ENCODE data around the gene FALEC.

FALEC gene

DNA sequence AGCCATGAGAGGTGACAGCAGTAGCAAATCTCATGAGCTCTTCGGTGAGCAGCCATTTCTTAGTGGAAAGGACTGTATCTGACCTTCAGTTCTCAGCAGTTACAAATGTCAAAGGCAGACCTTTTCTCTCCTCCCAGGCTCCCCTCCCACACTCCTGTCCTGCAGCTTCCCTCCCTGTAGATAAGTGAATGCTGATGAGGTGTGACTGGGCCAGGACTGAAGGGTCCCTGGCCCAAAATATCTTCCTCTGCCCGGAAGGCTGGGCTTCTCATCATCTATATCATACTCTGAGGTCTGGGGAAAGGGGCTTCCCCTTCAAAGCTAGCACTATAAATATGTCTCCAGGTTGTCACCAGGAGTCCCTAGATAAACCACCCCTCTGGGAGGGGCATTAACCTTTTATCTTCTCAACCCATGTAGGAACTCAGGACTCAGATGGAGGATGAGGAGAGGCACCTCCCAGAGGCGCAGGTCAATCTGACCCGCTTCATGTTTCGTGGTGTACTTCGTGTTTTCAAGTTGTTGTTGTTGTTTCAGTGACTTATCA lies 30.0 kb downstream of the FALEC start:
- H3K4me1 ChIP-seq: peaks cover 9% of the 10 kb centered on the region
- DNase-seq (ENCODE audit: low spot score in 2 of 2): no peak
- no peak overlapping the region for H3K4me3 ChIP-seq
- no peaks in the 10 kb centered on the region for H3K36me3 ChIP-seq (replicated peaks)
- H3K9me3 ChIP-seq: no peaks in the 10 kb centered on the region
- in situ Hi-C loops (cut with MboI; ENCODE audit: low sequenced_read_pairs): no loop called here
- no peaks in the 10 kb centered on the region for H3K27me3 ChIP-seq (ENCODE audit: low read depth)

DNA sequence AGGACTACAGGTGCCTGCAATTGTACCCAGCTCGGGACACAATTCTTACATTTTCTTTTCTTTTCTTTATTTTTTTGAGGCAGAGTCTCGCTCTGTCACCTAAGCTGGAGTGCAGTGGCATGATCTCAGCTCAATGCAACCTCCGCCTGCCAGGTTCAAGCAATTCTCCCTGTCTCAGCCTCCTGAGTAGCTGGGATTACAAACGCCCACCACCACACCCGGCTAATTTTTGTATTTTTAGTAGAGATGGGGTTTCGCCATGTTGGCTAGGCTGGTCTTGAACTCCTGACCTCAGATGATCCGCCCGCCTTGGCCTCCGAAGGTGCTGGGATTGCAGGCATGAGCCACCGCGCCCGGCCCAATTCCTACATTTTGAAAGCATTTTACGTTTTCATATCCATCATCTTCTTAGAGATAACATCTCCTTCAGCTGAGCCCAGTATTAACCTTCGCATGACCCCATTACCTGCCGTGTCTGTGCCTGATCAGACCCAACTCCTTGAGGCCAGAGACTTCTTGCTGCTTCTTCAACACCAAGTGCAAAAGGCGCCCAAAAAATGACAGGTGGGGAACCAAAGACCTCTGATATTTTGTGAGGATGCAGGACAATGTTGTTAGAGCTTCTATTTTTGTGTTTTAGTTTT lies 30.9 kb downstream of the FALEC start:
- no peaks in the 10 kb centered on the region for H3K9me3 ChIP-seq
- H3K27me3 ChIP-seq (ENCODE audit: low read depth): no peaks in the 10 kb centered on the region
- H3K4me3 ChIP-seq: no peak overlapping the region
- no peaks in the 10 kb centered on the region for H3K36me3 ChIP-seq (replicated peaks)
- DNase-seq (ENCODE audit: low spot score in 2 of 2): no peak
- H3K4me1 ChIP-seq: peaks cover 9% of the 10 kb centered on the region
- in situ Hi-C loops (cut with MboI; ENCODE audit: low sequenced_read_pairs): no loop called here

DNA sequence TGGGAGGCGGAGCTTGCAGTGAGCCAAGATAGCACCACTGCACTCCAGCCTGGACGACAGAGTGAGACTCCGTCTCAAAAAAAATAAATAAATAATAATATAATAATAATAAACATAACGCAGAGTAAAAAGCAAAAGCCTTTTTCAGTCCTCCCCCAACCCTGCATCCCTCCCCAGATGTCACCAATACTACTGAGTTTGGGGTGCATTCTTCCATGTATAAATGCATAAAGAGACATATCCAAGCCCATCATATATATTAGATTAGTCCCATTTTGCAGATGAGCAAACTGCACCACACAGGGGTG lies 32.7 kb downstream of the FALEC start:
- peaks cover 9% of the 10 kb centered on the region for H3K4me1 ChIP-seq
- H3K9me3 ChIP-seq: no peaks in the 10 kb centered on the region
- no peaks in the 10 kb centered on the region for H3K27me3 ChIP-seq (ENCODE audit: low read depth)
- H3K36me3 ChIP-seq (replicated peaks): no peaks in the 10 kb centered on the region
- DNase-seq (ENCODE audit: low spot score in 2 of 2): no peak
- peak overlapping the region; percentile 39 for H3K4me3 ChIP-seq
- in situ Hi-C loops (cut with MboI; ENCODE audit: low sequenced_read_pairs): no loop called here

DNA sequence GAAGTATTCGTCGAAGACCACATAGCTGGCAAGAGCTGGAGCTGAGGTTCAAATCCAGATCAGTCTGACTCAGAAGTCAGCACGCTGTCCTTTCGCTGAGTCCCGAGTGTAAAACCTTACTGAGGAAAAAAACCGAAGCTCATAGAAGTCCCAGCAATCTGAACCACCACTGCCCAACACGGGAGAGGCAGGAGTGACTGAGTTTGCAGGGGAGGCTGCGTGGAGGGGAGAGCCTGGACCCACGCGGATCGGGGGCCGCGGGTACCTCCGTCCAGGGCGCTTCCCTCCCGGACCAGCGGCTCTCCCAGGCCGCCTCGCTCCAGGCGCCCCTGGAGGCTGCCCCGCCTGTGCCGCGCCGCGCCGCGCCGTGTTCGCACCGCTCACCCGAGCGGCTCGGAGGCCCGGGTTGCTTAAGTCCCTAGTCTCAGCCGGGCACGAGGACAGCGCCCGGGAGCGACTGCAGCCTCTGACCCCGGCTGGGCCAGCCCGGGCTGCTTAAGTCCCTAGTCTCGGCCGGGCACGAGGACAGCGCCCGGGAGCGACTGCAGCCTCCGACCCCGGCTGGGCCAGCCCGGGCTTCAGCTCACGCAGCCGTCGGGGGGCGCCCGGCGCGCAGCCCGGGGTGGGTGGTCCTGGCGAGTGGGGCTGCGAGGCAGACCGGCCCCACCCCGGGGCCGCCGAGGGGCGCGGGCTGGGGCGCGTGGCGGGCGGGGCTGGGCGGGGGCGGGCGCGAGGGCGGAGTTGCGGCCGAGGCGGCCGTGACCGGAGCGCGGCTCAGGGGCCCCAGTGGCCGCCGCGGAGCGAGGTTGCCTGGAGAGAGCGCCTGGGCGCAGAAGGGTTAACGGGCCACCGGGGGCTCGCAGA lies 33.3 kb downstream of the FALEC start, which contains the start of gene ADAMTSL4:
TSS of gene ADAMTSL4 (plus strand) at position 777 of the 864 bp plus-strand sequence. CDS start 2,881 bp downstream, outside the sequence.
- in situ Hi-C loops (cut with MboI; ENCODE audit: low sequenced_read_pairs): no loop called here

DNA sequence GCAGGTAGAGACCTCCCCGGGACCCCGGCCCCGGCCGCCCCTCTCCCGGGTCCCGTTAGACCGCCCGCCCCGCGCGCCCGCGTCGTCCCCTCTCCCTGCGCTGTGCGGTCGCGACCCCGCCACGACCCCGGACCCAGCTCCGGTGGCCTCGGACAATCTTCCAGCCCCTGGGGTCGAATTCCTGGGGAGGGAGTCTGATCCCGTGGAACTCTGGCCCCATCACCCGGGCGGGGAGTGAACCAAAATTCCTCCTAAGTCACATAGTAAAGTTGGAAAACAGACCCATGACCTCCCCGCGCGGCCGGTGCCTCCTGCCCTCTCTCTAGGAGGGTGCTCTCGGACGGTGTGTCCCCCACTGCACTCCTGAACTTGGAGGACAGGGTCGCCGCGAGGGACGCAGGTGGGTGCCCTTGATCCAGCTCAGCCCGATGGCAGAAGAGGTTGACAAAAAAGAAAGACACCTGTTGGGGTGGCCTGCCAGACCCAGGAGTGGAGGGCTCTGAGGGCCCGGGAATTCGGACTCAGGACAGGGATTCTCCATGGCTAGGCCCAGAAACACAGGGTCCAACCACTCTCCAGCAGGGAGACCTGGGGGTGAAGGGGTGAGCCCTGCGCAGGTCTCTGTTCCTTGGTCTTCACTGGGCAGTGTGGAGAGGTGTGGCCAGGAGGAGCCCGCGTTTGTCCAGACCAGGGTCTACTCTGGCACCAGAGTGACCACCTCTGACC lies 34.1 kb downstream of the FALEC start:
- in situ Hi-C loops (cut with MboI; ENCODE audit: low sequenced_read_pairs): no loop called here
- Histone ChIP-seq H3K27me3 (ENCODE audit: low read depth) (no peaks in the 10 kb centered on the region), H3K9me3 (no peaks in the 10 kb centered on the region), H3K4me1 (peaks cover 6% of the 10 kb centered on the region), H3K4me3 (peak overlapping the region; percentile 39), H3K36me3 (replicated peaks) (no peaks in the 10 kb centered on the region)
- DNase-seq (ENCODE audit: low spot score in 2 of 2): peak in 1 of 2 experiments; percentile 35

More for the DNA sequence above, 33.3 kb downstream of the FALEC start, which contains the start of gene ADAMTSL4:
- peaks cover 9% of the 10 kb centered on the region for H3K4me1 ChIP-seq
- no peaks in the 10 kb centered on the region for H3K9me3 ChIP-seq
- no peaks in the 10 kb centered on the region for H3K27me3 ChIP-seq (ENCODE audit: low read depth)
- peak; percentile 28 to 71 for DNase-seq (ENCODE audit: low spot score in 2 of 2)
- no peaks in the 10 kb centered on the region for H3K36me3 ChIP-seq (replicated peaks)
- peak within 1 kb of the TSS; percentile 39 for H3K4me3 ChIP-seq

DNA sequence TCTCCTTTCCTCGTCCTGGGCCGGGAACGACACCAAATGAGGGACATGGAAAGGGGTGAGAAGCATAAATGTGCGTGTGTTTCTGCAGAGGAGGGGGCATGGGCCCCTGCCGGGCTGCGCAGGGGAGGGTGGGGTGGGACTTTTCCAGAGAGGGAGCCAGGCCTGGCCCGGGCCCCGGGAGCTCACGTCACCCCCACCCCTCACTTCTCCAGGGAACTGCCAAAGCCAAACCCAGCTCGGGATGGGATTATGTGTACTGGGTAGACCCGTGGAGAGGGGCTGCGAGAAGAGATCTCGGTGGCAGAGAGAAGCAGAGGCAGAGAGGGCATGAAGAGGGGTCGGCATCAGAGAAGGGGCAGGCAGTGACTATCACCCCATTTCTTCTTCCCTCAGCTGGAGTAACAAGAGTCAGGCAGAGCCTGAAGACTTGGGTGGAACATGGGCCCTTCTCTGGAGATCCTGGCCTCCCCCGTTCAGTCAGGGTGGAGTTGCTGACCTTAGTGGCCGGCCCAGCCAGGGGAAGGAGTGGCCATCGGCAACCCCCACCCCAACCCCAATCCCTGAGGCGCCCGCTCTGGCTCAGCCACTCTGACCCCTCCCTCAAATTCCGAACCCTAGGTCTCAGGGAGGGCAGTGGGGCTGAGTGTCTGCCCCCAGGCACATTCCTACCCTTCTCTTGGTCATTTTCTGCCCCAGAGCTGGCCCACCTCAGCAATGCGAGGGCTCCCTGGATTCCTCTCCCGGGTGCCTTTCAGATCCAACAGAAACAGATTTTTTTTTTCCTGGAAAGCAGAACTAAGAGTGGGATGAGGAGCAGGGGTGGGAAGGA lies 34.9 kb downstream of the FALEC start:
- H3K9me3 ChIP-seq: no peaks in the 10 kb centered on the region
- H3K4me1 ChIP-seq: peaks cover 6% of the 10 kb centered on the region
- in situ Hi-C loops (cut with MboI; ENCODE audit: low sequenced_read_pairs): no loop called here
- DNase-seq (ENCODE audit: low spot score in 2 of 2): no peak
- H3K4me3 ChIP-seq: no peak overlapping the region
- no peaks in the 10 kb centered on the region for H3K36me3 ChIP-seq (replicated peaks)
- no peaks in the 10 kb centered on the region for H3K27me3 ChIP-seq (ENCODE audit: low read depth)

DNA sequence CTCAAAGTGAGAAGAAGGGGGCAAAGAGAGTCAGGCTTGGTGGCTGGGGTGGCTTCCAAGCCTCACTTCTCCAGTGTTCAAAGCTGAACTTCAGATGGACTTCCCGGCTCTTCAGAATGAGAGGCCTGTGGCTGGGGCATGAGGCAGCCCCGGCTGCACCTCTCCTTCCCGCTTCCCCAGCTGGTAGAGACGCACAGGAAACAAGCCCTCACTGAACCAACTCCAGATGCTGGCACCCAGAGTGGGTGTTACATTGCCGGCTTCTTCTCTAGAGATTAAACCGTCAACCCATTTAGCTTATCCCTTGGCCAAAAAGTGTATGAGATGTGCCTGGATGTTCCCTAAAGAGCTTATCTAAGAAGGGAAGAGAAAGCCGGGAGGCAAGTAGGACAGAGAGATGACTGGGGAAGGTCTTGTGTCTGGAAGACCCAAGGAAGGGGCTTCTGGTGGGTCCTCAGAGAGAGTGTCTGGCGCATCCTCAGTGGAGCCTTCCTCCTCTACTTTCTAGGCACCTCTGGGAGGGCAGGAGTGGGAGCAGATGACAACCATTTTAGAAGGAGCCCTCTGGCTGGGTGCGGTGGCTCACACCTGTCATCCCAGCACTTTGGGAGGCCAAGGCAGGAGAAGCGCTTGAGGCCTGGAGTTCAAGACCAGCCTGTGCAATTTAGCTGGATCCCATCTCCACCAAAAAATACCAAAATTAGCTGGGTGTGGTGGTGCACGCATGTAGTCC lies 35.7 kb downstream of the FALEC start:
- no peak for DNase-seq (ENCODE audit: low spot score in 2 of 2)
- Histone ChIP-seq H3K9me3 (no peaks in the 10 kb centered on the region), H3K4me1 (peaks cover 6% of the 10 kb centered on the region), H3K27me3 (ENCODE audit: low read depth) (no peaks in the 10 kb centered on the region), H3K36me3 (replicated peaks) (no peaks in the 10 kb centered on the region), H3K4me3 (no peak overlapping the region)
- in situ Hi-C loops (cut with MboI; ENCODE audit: low sequenced_read_pairs): no loop called here

DNA sequence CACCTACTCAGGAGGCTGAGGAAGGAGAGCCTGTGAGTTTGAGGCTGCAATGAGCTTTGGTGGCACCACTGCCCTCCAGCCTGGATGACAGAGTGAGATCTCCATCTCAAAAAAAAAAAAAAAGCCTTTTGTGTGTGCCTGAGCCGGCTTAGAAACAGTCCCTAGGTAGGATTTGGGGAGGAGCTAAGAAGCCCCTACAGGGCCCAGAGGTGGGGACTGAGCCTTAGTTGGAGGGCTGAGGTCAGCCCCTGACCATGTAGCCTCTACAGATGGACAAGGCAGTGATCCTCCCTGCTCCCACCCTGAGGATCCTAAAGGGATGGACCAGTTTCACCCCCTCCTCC lies 36.2 kb downstream of the FALEC start:
- Histone ChIP-seq H3K9me3 (no peaks in the 10 kb centered on the region), H3K27me3 (ENCODE audit: low read depth) (no peaks in the 10 kb centered on the region), H3K36me3 (replicated peaks) (no peaks in the 10 kb centered on the region), H3K4me3 (no peak overlapping the region), H3K4me1 (peaks cover 6% of the 10 kb centered on the region)
- in situ Hi-C loops (cut with MboI; ENCODE audit: low sequenced_read_pairs): no loop called here
- DNase-seq (ENCODE audit: low spot score in 2 of 2): no peak

DNA sequence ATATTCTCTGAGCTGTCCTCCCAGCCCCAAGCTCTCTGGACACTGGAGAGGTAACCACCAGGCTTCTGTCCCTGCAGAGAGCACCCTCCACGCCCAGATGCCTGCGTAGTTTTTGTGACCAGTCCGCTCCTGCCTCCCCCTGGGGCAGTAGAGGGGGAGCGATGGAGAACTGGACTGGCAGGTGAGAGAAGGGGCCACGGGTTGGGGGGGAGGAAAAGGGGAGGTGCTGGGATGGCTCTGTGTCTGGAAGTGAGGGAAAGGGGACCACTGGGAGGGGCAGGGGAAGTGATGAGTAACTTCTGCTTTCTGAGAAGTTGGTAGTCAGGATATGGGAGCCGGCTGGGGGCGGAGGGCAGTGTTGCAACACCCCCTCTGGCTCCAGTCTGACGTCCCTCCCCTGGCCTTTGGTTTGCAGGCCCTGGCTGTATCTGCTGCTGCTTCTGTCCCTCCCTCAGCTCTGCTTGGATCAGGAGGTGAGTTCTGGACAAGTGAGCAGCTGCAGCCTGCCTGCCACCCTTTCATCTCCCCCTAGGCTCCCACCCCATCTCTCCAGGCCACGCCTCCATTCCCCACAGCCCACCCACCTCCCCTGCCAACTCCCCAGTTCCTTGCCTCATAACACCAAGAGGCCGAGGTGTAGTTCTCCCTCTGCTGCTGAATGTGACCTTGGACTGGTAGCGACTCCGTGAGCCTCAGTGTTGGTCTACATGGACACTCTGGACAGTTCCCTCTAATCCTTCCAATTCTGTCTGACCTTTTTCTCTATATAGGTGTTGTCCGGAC lies 36.8 kb downstream of the FALEC start:
- DNase-seq (ENCODE audit: low spot score in 2 of 2): peak in 1 of 2 experiments; percentile 14
- H3K27me3 ChIP-seq (ENCODE audit: low read depth): no peaks in the 10 kb centered on the region
- H3K4me3 ChIP-seq: no peak overlapping the region
- no peaks in the 10 kb centered on the region for H3K9me3 ChIP-seq
- in situ Hi-C loops (cut with MboI; ENCODE audit: low sequenced_read_pairs): no loop called here
- H3K36me3 ChIP-seq (replicated peaks): no peaks in the 10 kb centered on the region
- peaks cover 6% of the 10 kb centered on the region for H3K4me1 ChIP-seq

DNA sequence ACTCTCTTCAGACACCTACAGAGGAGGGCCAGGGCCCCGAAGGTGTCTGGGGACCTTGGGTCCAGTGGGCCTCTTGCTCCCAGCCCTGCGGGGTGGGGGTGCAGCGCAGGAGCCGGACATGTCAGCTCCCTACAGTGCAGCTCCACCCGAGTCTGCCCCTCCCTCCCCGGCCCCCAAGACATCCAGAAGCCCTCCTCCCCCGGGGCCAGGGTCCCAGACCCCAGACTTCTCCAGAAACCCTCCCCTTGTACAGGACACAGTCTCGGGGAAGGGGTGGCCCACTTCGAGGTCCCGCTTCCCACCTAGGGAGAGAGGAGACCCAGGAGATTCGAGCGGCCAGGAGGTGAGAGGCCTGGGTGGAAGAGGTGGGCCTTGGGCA lies 37.3 kb downstream of the FALEC start:
- H3K36me3 ChIP-seq (replicated peaks): no peaks in the 10 kb centered on the region
- in situ Hi-C loops (cut with MboI; ENCODE audit: low sequenced_read_pairs): no loop called here
- no peak for DNase-seq (ENCODE audit: low spot score in 2 of 2)
- H3K4me3 ChIP-seq: no peak overlapping the region
- H3K4me1 ChIP-seq: peaks cover 6% of the 10 kb centered on the region
- no peaks in the 10 kb centered on the region for H3K9me3 ChIP-seq
- H3K27me3 ChIP-seq (ENCODE audit: low read depth): no peaks in the 10 kb centered on the region

DNA sequence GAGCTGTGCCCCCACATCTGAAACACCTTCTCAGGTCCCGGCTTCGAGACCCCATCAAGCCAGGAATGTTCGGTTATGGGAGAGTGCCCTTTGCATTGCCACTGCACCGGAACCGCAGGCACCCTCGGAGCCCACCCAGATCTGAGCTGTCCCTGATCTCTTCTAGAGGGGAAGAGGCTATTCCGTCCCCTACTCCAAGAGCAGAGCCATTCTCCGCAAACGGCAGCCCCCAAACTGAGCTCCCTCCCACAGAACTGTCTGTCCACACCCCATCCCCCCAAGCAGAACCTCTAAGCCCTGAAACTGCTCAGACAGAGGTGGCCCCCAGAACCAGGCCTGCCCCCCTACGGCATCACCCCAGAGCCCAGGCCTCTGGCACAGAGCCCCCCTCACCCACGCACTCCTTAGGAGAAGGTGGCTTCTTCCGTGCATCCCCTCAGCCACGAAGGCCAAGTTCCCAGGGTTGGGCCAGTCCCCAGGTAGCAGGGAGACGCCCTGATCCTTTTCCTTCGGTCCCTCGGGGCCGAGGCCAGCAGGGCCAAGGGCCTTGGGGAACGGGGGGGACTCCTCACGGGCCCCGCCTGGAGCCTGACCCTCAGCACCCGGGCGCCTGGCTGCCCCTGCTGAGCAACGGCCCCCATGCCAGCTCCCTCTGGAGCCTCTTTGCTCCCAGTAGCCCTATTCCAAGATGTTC lies 38.0 kb downstream of the FALEC start:
- no peaks in the 10 kb centered on the region for H3K9me3 ChIP-seq
- H3K4me1 ChIP-seq: peaks cover 2% of the 10 kb centered on the region
- no peaks in the 10 kb centered on the region for H3K27me3 ChIP-seq (ENCODE audit: low read depth)
- H3K36me3 ChIP-seq (replicated peaks): no peaks in the 10 kb centered on the region
- DNase-seq (ENCODE audit: low spot score in 2 of 2): no peak
- in situ Hi-C loops (cut with MboI; ENCODE audit: low sequenced_read_pairs): no loop called here
- no peak overlapping the region for H3K4me3 ChIP-seq

DNA sequence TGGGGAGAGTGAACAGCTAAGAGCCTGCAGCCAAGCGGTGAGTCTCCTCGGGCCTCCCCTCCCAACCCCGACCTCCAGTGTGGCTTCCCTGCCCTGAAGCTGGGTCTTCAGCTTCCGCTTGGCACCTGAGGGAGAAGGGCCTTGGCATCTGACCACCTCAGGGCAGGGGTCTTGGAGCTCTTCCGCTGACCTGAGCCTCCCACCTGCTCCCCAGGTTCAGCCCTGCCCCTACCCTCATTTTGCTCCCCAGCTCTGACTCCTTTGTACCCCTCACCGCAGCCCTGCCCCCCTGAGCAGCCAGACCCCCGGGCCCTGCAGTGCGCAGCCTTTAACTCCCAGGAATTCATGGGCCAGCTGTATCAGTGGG lies 38.5 kb downstream of the FALEC start:
- no peaks in the 10 kb centered on the region for H3K4me1 ChIP-seq
- no peaks in the 10 kb centered on the region for H3K9me3 ChIP-seq
- H3K4me3 ChIP-seq: no peak overlapping the region
- in situ Hi-C loops (cut with MboI; ENCODE audit: low sequenced_read_pairs): no loop called here
- H3K36me3 ChIP-seq (replicated peaks): no peaks in the 10 kb centered on the region
- DNase-seq (ENCODE audit: low spot score in 2 of 2): no peak
- H3K27me3 ChIP-seq (ENCODE audit: low read depth): no peaks in the 10 kb centered on the region
